GM12878 (cell line): ENCODE results near the gene HTRA2. TPM values are rescaled to one million over a fixed set of nuclear protein-coding genes. Genes with fewer than 3 reads are reported as not detected.

Source experiments
- ATAC-seq: fragments of 200-7000 bp; cut with Tn5 transposase; 3 replicates; pipeline ENCODE4 v1.9.1; 2020; ENCODE audit warnings: mild to moderate bottlenecking, moderate library complexity
- BruUV-seq: library from RNA; stranded (reverse); fragments of 400-500 nt; replicated peaks from 2 replicates; lab custom pipeline; 2021; lab: Mats Ljungman, UMichigan
- CTCF ChIA-PET: fragments of 300-600 bp; sonication (Branson Sonifier 250); formaldehyde crosslinking; extraction: SDS; loops from one replicate; lab custom pipeline; 2021; ENCODE audit warnings: inconsistent platforms; lab: Yijun Ruan, JAX
- POLR2A ChIA-PET: fragments of 350-600 bp; formaldehyde crosslinking; extraction: SDS; loops from one replicate; lab custom pipeline; 2021; ENCODE audit warnings: inconsistent platforms; lab: Charles Lee
- RAD21 ChIA-PET: fragments of 300-600 bp; sonication (Branson Sonifier 250); formaldehyde crosslinking; loops from one replicate; lab custom pipeline; 2023; ENCODE audit warnings: antibody characterized with exemption; ENCODE audit not compliant: unreplicated experiment; lab: Charles Lee
- SMC1A ChIA-PET: fragments of 300-600 bp; sonication (Branson Sonifier 250); formaldehyde crosslinking; loops from one replicate; lab custom pipeline; 2023; ENCODE audit not compliant: unreplicated experiment, uncharacterized antibody; lab: Charles Lee
- DNase-seq: peaks from one replicate; pipeline ENCODE4 v3.0.0-alpha.2; 2011; ENCODE audit warnings: low read depth, low spot score
- FAIRE-seq: peaks from 3 replicates; lab custom pipeline; 2011; peaks lifted over from hg19 to GRCh38; lab: Jason Lieb, UNC
- H2AFZ ChIP-seq: 2 replicates; pipeline ENCODE4 v1.6.0; 2011; ENCODE audit warnings: low read depth, low read length, control low read depth; ENCODE audit not compliant: control insufficient read depth
- H3K27ac ChIP-seq: 2 replicates; pipeline ENCODE4 v1.5.1; 2011; ENCODE audit warnings: control low read depth; ENCODE audit not compliant: control insufficient read depth, insufficient read depth
- H3K27me3 ChIP-seq, 2 experiments: replicated peaks in 1 of 2; 2 replicates each; pipeline versions ENCODE4 v1.6.0 to v1.6.1; 2011; ENCODE audit warnings: low read length in 1 of 2; ENCODE audit not compliant: control insufficient read depth in 2 of 2, insufficient read depth in 2 of 2
- H3K36me3 ChIP-seq, 2 experiments: 2 replicates each; pipeline ENCODE4 v1.5.1; 2011; ENCODE audit warnings: low read length in 1 of 2; ENCODE audit not compliant: control insufficient read depth in 2 of 2, insufficient read depth in 2 of 2
- H3K4me1 ChIP-seq: 2 replicates; pipeline ENCODE4 v1.6.1; 2011; ENCODE audit warnings: mild to moderate bottlenecking, low read length, moderate library complexity, mixed read lengths; ENCODE audit not compliant: control insufficient read depth, insufficient read depth
- H3K4me2 ChIP-seq: 2 replicates; pipeline ENCODE4 v1.6.0; 2011; ENCODE audit warnings: control low read depth; ENCODE audit not compliant: control insufficient read depth, insufficient read depth
- H3K4me3 ChIP-seq: fragments of 200-600 bp; sonication (generic); 2 replicates; pipeline ENCODE4 v1.5.1; 2016
- H3K79me2 ChIP-seq: 2 replicates; pipeline ENCODE4 v1.6.0; 2011; ENCODE audit warnings: low read length; ENCODE audit not compliant: control insufficient read depth, insufficient read depth
- H3K9ac ChIP-seq: 2 replicates; pipeline ENCODE4 v1.8.0; 2011; ENCODE audit warnings: low read length, control low read depth, mixed read lengths; ENCODE audit not compliant: control insufficient read depth, insufficient read depth
- H3K9me3 ChIP-seq: replicated peaks from 3 replicates; pipeline ENCODE4 v1.5.1; 2011; ENCODE audit warnings: mild to moderate bottlenecking, low read length; ENCODE audit not compliant: control insufficient read depth, insufficient read depth
- H4K20me1 ChIP-seq: 2 replicates; pipeline ENCODE4 v1.6.0; 2011; ENCODE audit not compliant: control insufficient read depth, insufficient read depth
- E4F1 ChIP-seq: fragments of 450-650 bp; IDR thresholded peaks from 2 replicates; pipeline ENCODE4 v1.6.1; 2018; ENCODE audit warnings: borderline replicate concordance, mild to moderate bottlenecking; ENCODE audit not compliant: partially characterized antibody
- FOS ChIP-seq: IDR thresholded peaks from 3 replicates; pipeline ENCODE4 v1.6.1; 2011; ENCODE audit warnings: borderline replicate concordance; ENCODE audit not compliant: insufficient read length; ENCODE audit errors: extremely low read depth
- HDAC2 ChIP-seq: fragments of 200-600 bp; sonication (generic); IDR thresholded peaks from 2 replicates; pipeline ENCODE4 v1.6.1; 2017
- HSF1 ChIP-seq: fragments of 150-350 bp; IDR thresholded peaks from 2 replicates; pipeline ENCODE4 v1.6.1; 2014; ENCODE audit warnings: mild to moderate bottlenecking, low read depth, low read length
- POLR2AphosphoS5 ChIP-seq: IDR thresholded peaks from 2 replicates; pipeline ENCODE4 v1.6.1; 2011; ENCODE audit warnings: mild to moderate bottlenecking, low read length, inconsistent platforms
- RAD21 ChIP-seq: IDR thresholded peaks from 2 replicates; pipeline ENCODE4 v1.6.1; 2011; ENCODE audit warnings: mild to moderate bottlenecking, low read depth, low read length, moderate library complexity; ENCODE audit not compliant: insufficient read depth
- RUNX3 ChIP-seq: IDR thresholded peaks from 2 replicates; pipeline ENCODE4 v1.6.1; 2012; ENCODE audit warnings: low read length, inconsistent platforms
- WGBS: methylation state at CpG from one replicate; pipeline ENCODE4 v1.1.6; 2016; ENCODE audit warnings: low lambda C conversion rate; ENCODE audit not compliant: insufficient replicate concordance, insufficient coverage; ENCODE audit errors: missing lambda C conversion rate; 5-methylcytosine and 5-hydroxymethylcytosine counted together
- in situ Hi-C: fragments of 300-500 bp; cut with MboI; formaldehyde crosslinking; loops from 9 replicates; pipeline ENCODE4 v1.14.3; 2018; ENCODE audit warnings: mixed read lengths
- intact Hi-C: fragments of 100-400 bp; cut with micrococcal nuclease; formaldehyde crosslinking; loops from one replicate; pipeline ENCODE4 v1.14.2; 2022; ENCODE audit not compliant: unreplicated experiment
- polyA plus RNA-seq, 11 experiments: library from polyadenylated mRNA; depleted of rRNA in 4 of 11; unstranded in 6 of 11; stranded (reverse) in 5 of 11; fragments of >200 nt; fragmentation: Nextera tagmentation in 4 of 11; fragmentation: Illumina TruSeq in 1 of 11; extraction: Ambion mirVana in 4 of 11; extraction: Trizol in 1 of 11; gene quantifications; 1 replicate in 1 of 11; 2 replicates in 10 of 11; pipeline versions ENCODE4 v1.2.1 to v1.2.3, GENCODE V29; 2011 to 2016; ENCODE audit warnings: inconsistent platforms in 2 of 11, missing spikeins in 2 of 11, low read depth in 1 of 11
- total RNA-seq, 4 experiments: library from RNA; depleted of rRNA in 3 of 4; stranded (reverse); fragments of >200 nt in 3 of 4; fragmentation: Illumina TruSeq in 1 of 4; extraction: Trizol in 1 of 4; gene quantifications; 2 replicates each; pipeline versions ENCODE4 v1.2.1 to v1.2.3, GENCODE V29; 2013 to 2021
- TF ChIP-seq, protein P1 (sequence below): IDR thresholded peaks from 2 replicates; pipeline ENCODE4 v1.6.1; 2012; ENCODE audit warnings: mild to moderate bottlenecking, low read depth, low read length
- TF ChIP-seq, protein P2 (sequence below): fragments of 450-650 bp; conservative IDR thresholded peaks from 2 replicates; pipeline ENCODE4 v1.6.1; 2017; ENCODE audit warnings: mild to moderate bottlenecking, moderate library complexity

Gene HTRA2
- total and polyA plus RNA-seq, 10 of the 15 experiments (the other 5 are each of a cell fraction or from before 2014, with no cell fraction given), result 42.3 to 73.9 (median 54.6) TPM

DNA sequence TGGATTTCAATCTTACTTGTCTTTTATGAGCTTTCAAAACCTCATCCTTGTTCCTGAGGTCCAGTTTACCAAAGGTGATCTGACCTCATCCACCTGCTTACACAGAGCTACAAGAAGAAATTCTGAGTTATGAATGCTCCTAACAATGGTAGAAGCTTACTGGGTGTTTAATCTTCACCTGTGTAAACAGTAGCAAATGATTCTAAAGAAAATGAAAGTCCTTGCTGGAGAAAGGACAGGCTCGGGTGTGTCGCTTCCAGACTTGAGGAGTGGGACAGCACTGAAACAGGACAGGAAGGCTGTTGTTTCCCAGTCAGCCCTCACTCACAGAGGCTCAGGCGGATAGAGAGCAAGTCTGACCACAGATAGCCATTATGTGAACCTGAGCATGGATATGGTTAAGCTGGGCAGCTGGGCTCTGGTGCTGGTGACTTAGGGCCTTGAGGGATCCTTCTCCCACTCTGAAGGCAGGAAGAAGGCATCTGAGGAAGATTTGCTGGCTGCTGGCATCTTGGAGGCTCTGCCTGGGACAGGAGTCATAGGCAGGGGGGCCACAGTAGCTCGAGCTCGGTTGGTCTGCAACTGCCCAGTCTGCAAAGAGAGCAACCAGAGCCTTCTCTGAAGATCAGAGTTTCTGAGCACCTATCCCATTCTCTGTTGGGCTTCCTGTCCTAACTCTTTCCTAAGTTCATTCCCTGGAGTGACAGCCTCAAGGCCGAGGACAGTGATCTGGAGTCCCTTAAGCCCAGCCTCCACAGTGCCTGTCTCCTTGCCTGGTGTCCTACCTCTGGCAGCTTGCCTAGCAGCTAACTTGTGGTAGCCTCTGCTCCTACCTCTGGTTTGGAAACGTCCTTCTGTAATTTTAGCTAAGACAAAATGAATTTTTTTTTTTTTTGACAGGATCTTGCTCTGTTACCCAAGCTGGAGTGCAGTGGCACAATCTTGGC lies 28.8 kb downstream of the HTRA2 start (continued):
- TF ChIP-seq POLR2AphosphoS5 (peak; percentile 29; the same call in 1 of the 2 replicates), FOS (no peak)

DNA sequence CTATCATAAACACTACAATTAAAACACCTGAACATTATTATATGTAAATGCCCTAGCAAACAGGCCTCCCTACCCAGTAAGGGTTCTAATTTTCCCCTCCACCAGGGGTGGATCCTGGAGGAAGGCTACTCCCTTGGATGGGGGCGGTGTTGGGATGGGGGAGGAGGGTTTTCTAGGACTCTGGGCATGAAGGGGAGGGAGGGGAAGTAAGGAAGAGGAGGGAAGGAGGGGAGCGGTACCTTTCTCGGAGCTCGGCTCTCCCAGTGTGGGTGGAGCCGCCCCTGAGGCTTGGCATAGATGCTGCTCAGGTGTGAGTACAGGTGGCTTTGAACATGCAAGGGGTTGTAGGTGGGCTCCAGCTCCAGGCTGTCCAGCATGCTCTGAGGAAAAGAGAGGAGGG lies 30.2 kb downstream of the HTRA2 start:
- Histone ChIP-seq H3K9ac (no peak overlapping the region), H2AFZ (no peak overlapping the region), H3K27ac (no peak overlapping the region), H4K20me1 (no peaks in the 10 kb centered on the region), H3K79me2 (peaks cover 22% of the 10 kb centered on the region), H3K27me3 (no peaks in the 10 kb centered on the region), H3K4me1 (peaks cover 14% of the 10 kb centered on the region), H3K4me3 (no peak overlapping the region), H3K4me2 (no peak overlapping the region), H3K36me3 (peaks cover 1 to 11% of the 10 kb centered on the region in 2 experiments; a peak in 2 of 4 replicates), H3K9me3 (no peaks in the 10 kb centered on the region)
- in situ Hi-C loops, result no loop called here
- TF ChIP-seq, protein P1, sequence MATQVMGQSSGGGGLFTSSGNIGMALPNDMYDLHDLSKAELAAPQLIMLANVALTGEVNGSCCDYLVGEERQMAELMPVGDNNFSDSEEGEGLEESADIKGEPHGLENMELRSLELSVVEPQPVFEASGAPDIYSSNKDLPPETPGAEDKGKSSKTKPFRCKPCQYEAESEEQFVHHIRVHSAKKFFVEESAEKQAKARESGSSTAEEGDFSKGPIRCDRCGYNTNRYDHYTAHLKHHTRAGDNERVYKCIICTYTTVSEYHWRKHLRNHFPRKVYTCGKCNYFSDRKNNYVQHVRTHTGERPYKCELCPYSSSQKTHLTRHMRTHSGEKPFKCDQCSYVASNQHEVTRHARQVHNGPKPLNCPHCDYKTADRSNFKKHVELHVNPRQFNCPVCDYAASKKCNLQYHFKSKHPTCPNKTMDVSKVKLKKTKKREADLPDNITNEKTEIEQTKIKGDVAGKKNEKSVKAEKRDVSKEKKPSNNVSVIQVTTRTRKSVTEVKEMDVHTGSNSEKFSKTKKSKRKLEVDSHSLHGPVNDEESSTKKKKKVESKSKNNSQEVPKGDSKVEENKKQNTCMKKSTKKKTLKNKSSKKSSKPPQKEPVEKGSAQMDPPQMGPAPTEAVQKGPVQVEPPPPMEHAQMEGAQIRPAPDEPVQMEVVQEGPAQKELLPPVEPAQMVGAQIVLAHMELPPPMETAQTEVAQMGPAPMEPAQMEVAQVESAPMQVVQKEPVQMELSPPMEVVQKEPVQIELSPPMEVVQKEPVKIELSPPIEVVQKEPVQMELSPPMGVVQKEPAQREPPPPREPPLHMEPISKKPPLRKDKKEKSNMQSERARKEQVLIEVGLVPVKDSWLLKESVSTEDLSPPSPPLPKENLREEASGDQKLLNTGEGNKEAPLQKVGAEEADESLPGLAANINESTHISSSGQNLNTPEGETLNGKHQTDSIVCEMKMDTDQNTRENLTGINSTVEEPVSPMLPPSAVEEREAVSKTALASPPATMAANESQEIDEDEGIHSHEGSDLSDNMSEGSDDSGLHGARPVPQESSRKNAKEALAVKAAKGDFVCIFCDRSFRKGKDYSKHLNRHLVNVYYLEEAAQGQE, result no peak
- TF ChIP-seq, protein P2, sequence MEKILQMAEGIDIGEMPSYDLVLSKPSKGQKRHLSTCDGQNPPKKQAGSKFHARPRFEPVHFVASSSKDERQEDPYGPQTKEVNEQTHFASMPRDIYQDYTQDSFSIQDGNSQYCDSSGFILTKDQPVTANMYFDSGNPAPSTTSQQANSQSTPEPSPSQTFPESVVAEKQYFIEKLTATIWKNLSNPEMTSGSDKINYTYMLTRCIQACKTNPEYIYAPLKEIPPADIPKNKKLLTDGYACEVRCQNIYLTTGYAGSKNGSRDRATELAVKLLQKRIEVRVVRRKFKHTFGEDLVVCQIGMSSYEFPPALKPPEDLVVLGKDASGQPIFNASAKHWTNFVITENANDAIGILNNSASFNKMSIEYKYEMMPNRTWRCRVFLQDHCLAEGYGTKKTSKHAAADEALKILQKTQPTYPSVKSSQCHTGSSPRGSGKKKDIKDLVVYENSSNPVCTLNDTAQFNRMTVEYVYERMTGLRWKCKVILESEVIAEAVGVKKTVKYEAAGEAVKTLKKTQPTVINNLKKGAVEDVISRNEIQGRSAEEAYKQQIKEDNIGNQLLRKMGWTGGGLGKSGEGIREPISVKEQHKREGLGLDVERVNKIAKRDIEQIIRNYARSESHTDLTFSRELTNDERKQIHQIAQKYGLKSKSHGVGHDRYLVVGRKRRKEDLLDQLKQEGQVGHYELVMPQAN, result no peak
- TF ChIP-seq E4F1 (no peak), HSF1 (no peak), RAD21 (no peak), RUNX3 (0 out of 2 replicates have a peak, but pooled peaks have one; percentile 5), HDAC2 (no peak)
- ChIA-PET RAD21 (no interaction called here), POLR2A (interaction anchor here (17.8 kb wide), 1 partner anchor 16 kb away, joined by 441 read pairs; no protein-coding TSS in a partner anchor), SMC1A (interaction anchor here (1.9 to 4.8 kb wide), 3 partner anchors 11 to 28 kb away, joined by 7 to 42 read pairs (median 7); no protein-coding TSS in a partner anchor), CTCF (no interaction called here)
- ATAC-seq (no peak), FAIRE-seq (no peak), DNase-seq (no peak)
- WGBS, result 98% methylated on average over 5 of the region's 5 CpGs
- intact Hi-C loops, result no loop called here
- no TSS peak for BruUV-seq
